ENCODE data around the gene AGAP2. TPM values are rescaled to one million over a fixed set of nuclear protein-coding genes. Genes with fewer than 3 reads are reported as not detected.

AGAP2 gene
- total RNA-seq, 4 donors from 2014 or later = 1.1 to 5.7 (median 2.5) TPM

GRCh38 chr12:57739914-57740538 is 1.5 kb upstream of the AGAP2 start:
- Histone ChIP-seq H3K4me1 (peaks cover 0 to 54% (median 33%) of the 10 kb centered on the region in 4 donors), H3K9me3 (no peaks in the 10 kb centered on the region), H3K27ac (no peak overlapping the region), H3K27me3 (peaks cover 7 to 63% of the 10 kb centered on the region in 2 donors), H3K36me3 (no peaks in the 10 kb centered on the region), H3K4me3 (no peak overlapping the region)
- DNase-seq (ENCODE audit: low spot score in 2 of 2) = no peak
- TF ChIP-seq POLR2A (IDR thresholded peaks at IDR 0.05) (no peak), EP300 (IDR thresholded peaks at IDR 0.05) (no peak), CTCF (IDR thresholded peaks at IDR 0.05) (no peak)
- WGBS, 2 donors = 31 to 41% methylated on average over 10 of the region's 10 CpGs

GRCh38 chr12:57739387-57739786 is 845 bp upstream of the AGAP2 start:
- H3K36me3 ChIP-seq = no peaks in the 10 kb centered on the region
- TF ChIP-seq EP300 (IDR thresholded peaks at IDR 0.05) = no peak
- TF ChIP-seq POLR2A (IDR thresholded peaks at IDR 0.05) = no peak
- no peak for TF ChIP-seq CTCF (IDR thresholded peaks at IDR 0.05)
- no peak overlapping the region for H3K4me3 ChIP-seq
- no peaks in the 10 kb centered on the region for H3K9me3 ChIP-seq
- peaks cover 7 to 69% of the 10 kb centered on the region in 2 donors for H3K27me3 ChIP-seq
- H3K4me1 ChIP-seq = peaks cover 0 to 53% (median 33%) of the 10 kb centered on the region in 4 donors
- 15 to 30% methylated on average over 7 of the region's 7 CpGs for WGBS, 2 donors
- H3K27ac ChIP-seq = no peak overlapping the region
- no peak for DNase-seq (ENCODE audit: low spot score in 2 of 2)

DNA sequence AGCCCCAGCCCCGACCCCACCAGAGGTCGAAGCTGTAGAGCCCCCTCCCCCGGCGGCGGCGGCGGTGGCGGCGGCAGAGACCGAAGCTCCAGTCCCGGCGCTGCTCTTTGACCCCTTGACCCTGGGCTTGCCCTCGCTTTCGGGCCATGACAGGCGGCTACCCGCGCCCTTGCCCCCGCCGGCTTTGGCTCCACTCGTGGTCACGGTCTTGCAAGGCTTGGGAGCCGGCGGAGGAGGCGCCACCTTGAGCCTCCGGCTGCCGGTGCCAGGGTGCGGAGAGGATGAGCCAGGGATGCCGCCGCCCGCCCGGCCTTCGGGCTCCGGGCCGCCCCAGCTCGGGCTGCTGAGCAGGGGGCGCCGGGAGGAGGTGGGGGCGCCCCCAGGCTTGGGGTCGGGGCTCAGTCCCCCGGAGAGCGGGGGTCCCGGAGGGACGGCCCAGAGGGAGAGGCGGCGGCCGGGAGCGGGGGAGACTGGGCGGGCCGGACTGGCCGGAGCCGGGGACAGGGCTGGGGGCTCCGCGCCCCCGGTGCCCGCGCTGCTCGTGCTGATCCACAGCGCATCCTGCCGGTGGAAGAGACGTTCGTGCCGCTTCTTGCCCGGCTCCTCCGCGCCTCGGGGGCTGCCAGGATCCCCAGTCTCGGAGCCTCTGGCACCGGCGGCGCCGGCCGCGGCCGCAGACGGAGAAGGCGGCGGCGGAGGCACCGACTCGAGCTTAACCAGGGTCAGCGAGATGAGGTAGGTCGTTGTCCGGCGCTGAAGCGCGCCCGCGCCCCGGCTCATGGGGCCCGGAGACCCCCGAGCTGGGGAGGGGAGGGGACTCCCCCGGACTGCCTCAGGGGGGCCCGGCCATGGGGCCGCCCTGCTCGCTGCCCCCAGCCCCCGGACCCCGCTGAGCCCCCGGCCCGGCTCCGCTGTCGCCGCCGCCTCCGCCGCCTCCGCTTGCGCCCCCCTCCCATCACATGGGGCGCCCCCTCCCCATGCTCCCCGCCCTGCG is 778 bp downstream of the AGAP2 start:
- no peak for DNase-seq (ENCODE audit: low spot score in 2 of 2)
- WGBS, 2 donors = 20 to 24% methylated on average over 21 to 23 of the region's 110 CpGs
- Histone ChIP-seq H3K4me3 (peak overlapping the region; percentile 18 to 41 (median 26)), H3K27me3 (peaks cover 7 to 78% of the 10 kb centered on the region in 2 donors), H3K36me3 (no peaks in the 10 kb centered on the region), H3K4me1 (peaks cover 0 to 47% (median 33%) of the 10 kb centered on the region in 4 donors), H3K9me3 (no peaks in the 10 kb centered on the region), H3K27ac (no peak overlapping the region)
- TF ChIP-seq EP300 (IDR thresholded peaks at IDR 0.05) = no peak
- TF ChIP-seq CTCF (IDR thresholded peaks at IDR 0.05) = peak in 2 of 5 experiments; percentile 13 to 30
- no peak for TF ChIP-seq POLR2A (IDR thresholded peaks at IDR 0.05)

GRCh38 chr12:57736741-57737466 is 1.6 kb downstream of the AGAP2 start:
- TF ChIP-seq POLR2A (IDR thresholded peaks at IDR 0.05) (no peak), EP300 (IDR thresholded peaks at IDR 0.05) (no peak), CTCF (IDR thresholded peaks at IDR 0.05) (no peak)
- WGBS, 2 donors = 20 to 25% methylated on average over 31 of the region's 31 CpGs
- Histone ChIP-seq H3K4me3 (peak overlapping the region in 1 of 4 donors; percentile 41), H3K36me3 (no peaks in the 10 kb centered on the region), H3K27ac (no peak overlapping the region), H3K4me1 (peaks cover 0 to 47% (median 31%) of the 10 kb centered on the region in 4 donors), H3K27me3 (peaks cover 7 to 86% of the 10 kb centered on the region in 2 donors), H3K9me3 (no peaks in the 10 kb centered on the region)
- no peak for DNase-seq (ENCODE audit: low spot score in 2 of 2)

Measured in tibial nerve (tissue), 4 donors.